ENCODE data around the gene MYO7A.

GRCh38 chr11:77124041-77124440 lies 4.0 kb upstream of the MYO7A start:
- TF ChIP-seq, protein P1, sequence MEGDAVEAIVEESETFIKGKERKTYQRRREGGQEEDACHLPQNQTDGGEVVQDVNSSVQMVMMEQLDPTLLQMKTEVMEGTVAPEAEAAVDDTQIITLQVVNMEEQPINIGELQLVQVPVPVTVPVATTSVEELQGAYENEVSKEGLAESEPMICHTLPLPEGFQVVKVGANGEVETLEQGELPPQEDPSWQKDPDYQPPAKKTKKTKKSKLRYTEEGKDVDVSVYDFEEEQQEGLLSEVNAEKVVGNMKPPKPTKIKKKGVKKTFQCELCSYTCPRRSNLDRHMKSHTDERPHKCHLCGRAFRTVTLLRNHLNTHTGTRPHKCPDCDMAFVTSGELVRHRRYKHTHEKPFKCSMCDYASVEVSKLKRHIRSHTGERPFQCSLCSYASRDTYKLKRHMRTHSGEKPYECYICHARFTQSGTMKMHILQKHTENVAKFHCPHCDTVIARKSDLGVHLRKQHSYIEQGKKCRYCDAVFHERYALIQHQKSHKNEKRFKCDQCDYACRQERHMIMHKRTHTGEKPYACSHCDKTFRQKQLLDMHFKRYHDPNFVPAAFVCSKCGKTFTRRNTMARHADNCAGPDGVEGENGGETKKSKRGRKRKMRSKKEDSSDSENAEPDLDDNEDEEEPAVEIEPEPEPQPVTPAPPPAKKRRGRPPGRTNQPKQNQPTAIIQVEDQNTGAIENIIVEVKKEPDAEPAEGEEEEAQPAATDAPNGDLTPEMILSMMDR (conservative IDR thresholded peaks at IDR 0.05; ENCODE audit: low read depth, low read length) = no peak
- TF ChIP-seq RFX5 (IDR thresholded peaks at IDR 0.05; ENCODE audit: low read depth, low read length) (no peak), POLR2A (IDR thresholded peaks at IDR 0.05; ENCODE audit: low read depth, low read length) (no peak), BHLHE40 (IDR thresholded peaks at IDR 0.05; ENCODE audit: low read depth, low read length) (no peak), ELK1 (IDR thresholded peaks at IDR 0.05; ENCODE audit: borderline replicate concordance, low read depth, low read length) (no peak), FOS (IDR thresholded peaks at IDR 0.05; ENCODE audit: low read depth, low read length) (no peak), MAZ (IDR thresholded peaks at IDR 0.05; ENCODE audit: borderline replicate concordance, low read depth, low read length) (no peak), CEBPB (IDR thresholded peaks at IDR 0.05; ENCODE audit: low read depth, low read length) (no peak), USF2 (IDR thresholded peaks at IDR 0.05; ENCODE audit: low read depth, low read length) (no peak)
